SH-SY5Y (cell line): Measurements from ENCODE around the gene CEP57.

Experiments used
- GATA2 ChIP-seq: IDR thresholded peaks from 2 replicates; pipeline ENCODE4 v1.6.1; 2011; ENCODE audit warnings: mild to moderate bottlenecking, low read depth, low read length
- GATA3 ChIP-seq: IDR thresholded peaks from 2 replicates; pipeline ENCODE4 v1.6.1; 2011; ENCODE audit warnings: low read depth, mild to moderate bottlenecking, low read length, moderate library complexity

DNA sequence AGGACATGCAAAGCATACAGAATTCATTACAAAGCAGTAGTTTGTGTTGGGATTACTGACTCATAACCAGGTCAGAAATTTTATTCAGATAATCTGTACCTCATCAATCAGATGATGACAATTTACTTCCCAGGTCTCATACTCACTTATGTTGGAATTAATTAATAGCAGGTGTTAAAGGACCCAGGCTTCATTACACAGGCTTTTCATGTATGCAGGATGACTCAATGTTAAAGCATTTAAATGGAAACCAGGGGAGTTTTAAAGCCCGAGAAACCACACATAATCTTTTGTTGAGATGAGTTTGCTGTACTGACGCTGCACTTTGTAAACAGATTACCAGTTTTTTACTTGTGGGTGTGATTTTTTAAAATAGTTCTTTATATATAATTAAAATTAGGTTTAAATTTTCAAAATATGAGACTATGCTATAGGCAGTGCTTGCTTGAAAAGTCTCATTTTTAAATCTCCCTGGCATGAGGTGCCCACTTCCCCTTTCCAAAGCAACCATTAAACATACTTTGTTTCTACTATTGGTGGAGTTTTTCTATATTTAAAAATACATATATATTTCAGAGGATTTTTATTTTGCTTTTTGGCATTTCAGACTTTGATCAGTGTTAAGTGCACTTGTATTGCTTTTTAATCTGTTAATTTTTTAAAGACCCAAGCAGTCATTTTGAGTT lies 41.0 kb downstream of the CEP57 start:
- TF ChIP-seq GATA2 (no peak), GATA3 (no peak)
